ENCODE results near the gene OLR1. TPM values are rescaled to one million over a fixed set of nuclear protein-coding genes. Genes with fewer than 3 reads are reported as not detected.

The OLR1 gene
- total and polyA plus RNA-seq, 2 of the 4 experiments (the other 2 are of a cell fraction): 3.2 to 4.1 TPM

- TF ChIP-seq USF2 (IDR thresholded peaks at IDR 0.05; ENCODE audit: low read depth, low read length): no peak
- no peak for TF ChIP-seq POLR2A (IDR thresholded peaks at IDR 0.05; ENCODE audit: low read depth, low read length)
Observed at GRCh38 chr12:10210225-10210624, 38.3 kb upstream of the OLR1 start (continued).

DNA sequence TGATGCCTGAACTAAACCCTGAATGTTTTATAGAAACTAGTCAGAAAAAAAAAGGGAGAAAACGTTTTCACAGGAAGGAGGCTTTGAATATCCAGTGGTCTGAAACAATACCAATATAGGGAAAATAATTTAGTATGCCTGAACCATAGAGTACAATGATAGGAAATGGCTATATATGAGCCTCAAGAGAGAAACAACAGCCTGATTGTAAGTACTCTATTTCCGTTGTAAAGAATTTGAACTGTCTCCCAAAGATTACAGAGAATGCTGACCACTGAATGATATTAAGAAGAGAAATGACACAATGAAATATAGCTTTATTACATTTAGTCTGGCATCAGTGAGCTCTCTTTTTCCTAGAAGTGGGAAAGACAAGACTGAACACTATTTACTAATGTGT lies 35.2 kb upstream of the OLR1 start:
- Histone ChIP-seq H4K8ac (ENCODE audit: low read depth in 2 of 2, low read length in 2 of 2) (no peak overlapping the region), H3K56ac (ENCODE audit: extremely low read depth, insufficient read depth, low read length) (no peak overlapping the region), H4K91ac (ENCODE audit: insufficient read depth, low read depth, low read length) (no peak overlapping the region), H4K5ac (ENCODE audit: low read depth, low read length) (no peak overlapping the region), H3K23ac (ENCODE audit: low read depth, low read length) (no peak overlapping the region), H2AK9ac (replicated peaks; ENCODE audit: low read depth, low read length, poor library complexity) (no peak overlapping the region), H3K79me1 (ENCODE audit: low read depth in 1 of 2, low read length in 2 of 2) (no peaks in the 10 kb centered on the region), H3K18ac (ENCODE audit: low read depth, low read length) (no peak overlapping the region), H3K9ac (ENCODE audit: low read depth, low read length) (no peak overlapping the region), H3K27ac (ENCODE audit: insufficient read depth, low read length) (no peak overlapping the region), H2BK20ac (ENCODE audit: low read depth, low read length) (no peak overlapping the region), H3K4me1 (ENCODE audit: control insufficient read depth, insufficient read depth, low read length) (peaks cover 2% of the 10 kb centered on the region; the same call in 1 of the 2 replicates), H3K36me3 (ENCODE audit: control insufficient read depth, insufficient read depth, low read length) (no peaks in the 10 kb centered on the region), H2AK5ac (ENCODE audit: low read depth, low read length) (no peak overlapping the region), H2AFZ (replicated peaks; ENCODE audit: low read length, poor library complexity) (no peak overlapping the region), H3K4ac (ENCODE audit: low read depth, low read length) (no peak overlapping the region), H3K27me3 (ENCODE audit: control insufficient read depth, insufficient read depth, low read length) (no peaks in the 10 kb centered on the region), H2BK5ac (ENCODE audit: low read depth, low read length, poor library complexity, severe bottlenecking) (no peak overlapping the region), H2BK120ac (ENCODE audit: low read depth, low read length) (no peak overlapping the region), H3K4me3 (ENCODE audit: insufficient read depth, low read depth, low read length) (no peak overlapping the region), H2BK15ac (ENCODE audit: low read depth, low read length) (no peak overlapping the region; the same call in 2 of the 3 replicates), H3K4me2 (ENCODE audit: low read depth, low read length) (no peak overlapping the region), H3K9me1 (ENCODE audit: insufficient read depth, low read length) (0 out of 2 replicates have a peak, but pooled peaks cover 3% of the 10 kb centered on the region), H3K9me3 (ENCODE audit: control insufficient read depth, insufficient read depth, low read length) (no peaks in the 10 kb centered on the region), H4K20me1 (ENCODE audit: insufficient read depth, low read length) (no peaks in the 10 kb centered on the region), H3K14ac (replicated peaks; ENCODE audit: low read depth, low read length) (no peak overlapping the region)
- intact Hi-C loops (cut with micrococcal nuclease) (no loop called here), dilution Hi-C loops (cut with HindIII; ENCODE audit: low sequenced_read_pairs, unreplicated experiment) (no loop called here), in situ Hi-C loops (cut with MboI; ENCODE audit: low sequenced_read_pairs) (no loop called here)
- ATAC-seq (ENCODE audit: low read depth) (no peak), DNase-seq (no peak)
- WGBS, 2 experiments (ENCODE audit: extremely low coverage in 2 of 2, insufficient read length in 1 of 2): no CpG with 5 or more reads among the region's 2 CpGs
- CTCF ChIA-PET: no interaction called here
- POLR2A ChIA-PET (ENCODE audit: unreplicated experiment): no interaction called here
- BruUV-seq (replicated peaks): no TSS peak
- TF ChIP-seq, protein P1, sequence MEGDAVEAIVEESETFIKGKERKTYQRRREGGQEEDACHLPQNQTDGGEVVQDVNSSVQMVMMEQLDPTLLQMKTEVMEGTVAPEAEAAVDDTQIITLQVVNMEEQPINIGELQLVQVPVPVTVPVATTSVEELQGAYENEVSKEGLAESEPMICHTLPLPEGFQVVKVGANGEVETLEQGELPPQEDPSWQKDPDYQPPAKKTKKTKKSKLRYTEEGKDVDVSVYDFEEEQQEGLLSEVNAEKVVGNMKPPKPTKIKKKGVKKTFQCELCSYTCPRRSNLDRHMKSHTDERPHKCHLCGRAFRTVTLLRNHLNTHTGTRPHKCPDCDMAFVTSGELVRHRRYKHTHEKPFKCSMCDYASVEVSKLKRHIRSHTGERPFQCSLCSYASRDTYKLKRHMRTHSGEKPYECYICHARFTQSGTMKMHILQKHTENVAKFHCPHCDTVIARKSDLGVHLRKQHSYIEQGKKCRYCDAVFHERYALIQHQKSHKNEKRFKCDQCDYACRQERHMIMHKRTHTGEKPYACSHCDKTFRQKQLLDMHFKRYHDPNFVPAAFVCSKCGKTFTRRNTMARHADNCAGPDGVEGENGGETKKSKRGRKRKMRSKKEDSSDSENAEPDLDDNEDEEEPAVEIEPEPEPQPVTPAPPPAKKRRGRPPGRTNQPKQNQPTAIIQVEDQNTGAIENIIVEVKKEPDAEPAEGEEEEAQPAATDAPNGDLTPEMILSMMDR (conservative IDR thresholded peaks at IDR 0.05; ENCODE audit: low read depth, low read length): no peak
- TF ChIP-seq POLR2A (IDR thresholded peaks at IDR 0.05; ENCODE audit: low read depth, low read length) (no peak), RCOR1 (IDR thresholded peaks at IDR 0.05; ENCODE audit: insufficient replicate concordance, low read length) (no peak), USF2 (IDR thresholded peaks at IDR 0.05; ENCODE audit: low read depth, low read length) (no peak), BHLHE40 (IDR thresholded peaks at IDR 0.05; ENCODE audit: low read depth, low read length) (no peak), MAFK (IDR thresholded peaks at IDR 0.05; ENCODE audit: low read depth, low read length) (no peak), RAD21 (IDR thresholded peaks at IDR 0.05; ENCODE audit: low read length) (no peak), MAZ (IDR thresholded peaks at IDR 0.05; ENCODE audit: borderline replicate concordance, low read depth, low read length) (no peak), ELK1 (IDR thresholded peaks at IDR 0.05; ENCODE audit: borderline replicate concordance, low read depth, low read length) (no peak), MXI1 (IDR thresholded peaks at IDR 0.05; ENCODE audit: borderline replicate concordance, low read depth, low read length) (no peak), CHD1 (IDR thresholded peaks at IDR 0.05; ENCODE audit: low read depth, low read length) (no peak), SMC3 (IDR thresholded peaks at IDR 0.05; ENCODE audit: low read depth, low read length) (no peak), RFX5 (IDR thresholded peaks at IDR 0.05; ENCODE audit: low read depth, low read length) (no peak)

All from IMR-90 (cell line).